SH-SY5Y (cell line): ENCODE data around the gene SYCE3.

Experiments used
- GATA2 ChIP-seq: IDR thresholded peaks from 2 replicates; pipeline ENCODE4 v1.6.1; 2011; ENCODE audit warnings: mild to moderate bottlenecking, low read depth, low read length
- GATA3 ChIP-seq: IDR thresholded peaks from 2 replicates; pipeline ENCODE4 v1.6.1; 2011; ENCODE audit warnings: low read depth, mild to moderate bottlenecking, low read length, moderate library complexity

Gene SYCE3

DNA sequence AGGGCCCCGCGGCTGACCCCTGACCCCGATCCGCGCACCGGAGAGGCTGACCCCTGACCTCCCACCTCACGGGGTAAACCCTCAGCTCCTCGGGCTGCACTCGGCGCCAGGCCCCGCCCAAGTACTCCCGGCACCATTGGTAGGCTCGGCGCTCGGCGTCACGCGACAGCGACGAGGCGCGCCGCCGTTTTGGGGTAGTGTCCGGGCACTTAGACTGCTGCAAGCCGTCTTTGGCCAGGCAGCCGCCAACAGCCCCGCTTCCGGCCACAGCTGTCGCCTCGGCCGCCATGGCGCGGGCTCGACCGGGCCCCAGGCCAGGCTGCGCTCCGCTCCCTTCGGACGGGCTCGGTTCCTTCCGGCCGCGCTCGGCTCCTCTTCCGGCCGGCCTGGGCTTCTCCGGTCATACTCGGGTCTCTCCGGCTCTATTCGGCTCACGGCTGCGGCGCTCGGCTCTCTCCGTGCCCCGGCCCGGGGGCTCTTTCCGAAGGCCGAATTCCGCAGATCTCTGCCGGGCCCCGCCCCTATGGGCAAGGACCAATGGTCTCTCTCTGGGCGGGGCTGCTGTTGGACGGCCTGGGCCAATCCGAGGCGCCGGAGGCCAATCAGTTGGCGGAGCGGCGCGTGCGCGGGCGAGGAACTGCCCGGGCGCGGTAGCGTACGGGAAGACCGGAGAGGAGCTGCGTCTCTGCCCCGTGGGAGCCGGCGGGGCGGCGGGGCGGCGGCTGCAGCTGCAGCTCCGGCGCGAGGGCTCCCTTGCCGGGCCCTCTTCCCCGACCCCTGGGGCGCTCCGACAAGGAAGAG is 20.0 kb upstream of the SYCE3 start, which contains the start of gene CHKB:
TSS of gene CHKB (minus strand) at position 357 of the 801 bp plus-strand sequence. CDS start at position 289, 68 bp downstream.
- TF ChIP-seq GATA2, result no peak
- TF ChIP-seq GATA3, result no peak

- TF ChIP-seq GATA3, result no peak
These were observed 19.3 kb upstream of the SYCE3 start for GRCh38 chr22:50581950-50582492.

- no peak for TF ChIP-seq GATA2
- TF ChIP-seq GATA3, result no peak
These were observed 18.6 kb upstream of the SYCE3 start for GRCh38 chr22:50581031-50581949.

- no peak for TF ChIP-seq GATA2
- no peak for TF ChIP-seq GATA3
These were observed 17.0 kb upstream of the SYCE3 start for GRCh38 chr22:50579752-50580151.

DNA sequence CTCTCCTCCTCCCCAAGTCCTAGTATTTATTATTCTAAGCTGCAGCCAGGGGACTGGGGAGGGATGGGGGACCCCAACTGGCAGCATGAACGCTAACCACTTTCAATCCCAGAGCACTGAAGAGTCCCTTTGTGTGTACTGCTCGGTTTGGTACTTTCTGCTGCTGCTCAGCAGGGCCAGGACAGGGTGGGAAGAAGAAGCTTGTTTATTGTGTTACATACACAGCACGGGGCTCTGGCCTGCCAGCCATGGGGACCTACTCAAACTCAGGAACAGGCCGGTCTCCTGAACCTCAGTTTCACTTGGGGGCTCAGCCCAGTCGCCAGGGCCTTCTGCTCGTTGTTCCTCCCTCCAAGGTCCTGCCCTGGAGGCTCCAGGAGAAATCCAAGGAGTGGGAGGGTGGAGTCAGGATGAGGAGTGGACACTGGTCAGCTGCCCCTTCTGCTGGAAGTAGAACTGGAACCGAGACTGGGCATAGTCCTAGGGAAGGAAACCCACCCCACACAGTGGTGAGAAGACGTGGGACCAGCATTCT is 16.1 kb upstream of the SYCE3 start:
- TF ChIP-seq GATA2 (no peak), GATA3 (no peak)

DNA sequence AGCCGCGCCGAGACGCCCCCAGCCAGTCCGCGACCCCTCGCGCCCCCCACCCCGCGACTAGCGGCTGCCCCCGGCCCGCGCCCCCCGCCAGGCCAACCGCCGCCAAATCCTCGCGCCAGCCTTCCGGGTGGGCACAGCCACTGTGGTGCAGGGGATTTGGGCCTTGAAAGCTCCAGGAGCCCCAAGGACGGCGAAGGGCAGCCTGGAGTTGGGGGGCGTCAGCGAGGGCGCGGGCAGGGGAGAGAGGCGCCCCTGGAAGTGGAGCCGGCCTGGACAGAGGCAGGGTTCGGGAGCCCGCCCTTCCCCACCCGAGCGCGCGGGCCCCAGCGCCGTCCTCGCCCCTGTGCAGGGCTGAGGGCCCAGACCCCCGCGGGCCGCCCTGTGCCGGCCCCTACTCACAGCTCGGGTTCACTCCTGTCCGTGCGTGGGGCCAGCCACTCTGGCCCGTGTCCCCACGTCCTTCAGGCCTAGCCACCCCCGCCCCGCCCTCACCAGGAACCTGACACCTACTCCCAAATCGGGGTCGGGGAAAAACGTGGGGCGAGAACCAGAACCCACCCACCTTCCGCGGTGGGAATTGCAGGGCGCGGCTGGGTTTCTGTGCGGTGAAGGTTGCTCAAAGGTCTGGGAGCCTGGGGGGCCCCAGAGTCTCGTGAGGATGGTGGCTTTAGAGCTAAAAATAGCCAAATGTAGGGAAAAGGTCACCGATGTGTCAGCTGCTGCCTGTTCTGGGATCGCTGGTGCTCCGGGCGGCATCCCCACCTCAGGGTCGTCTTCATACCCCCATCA is 15.5 kb upstream of the SYCE3 start, which contains the start of gene CPT1B:
TSS of gene CPT1B (minus strand) at position 441 of the 789 bp plus-strand sequence. CDS start 512 bp downstream, outside the sequence.
- TF ChIP-seq GATA2, result no peak
- TF ChIP-seq GATA3, result no peak

DNA sequence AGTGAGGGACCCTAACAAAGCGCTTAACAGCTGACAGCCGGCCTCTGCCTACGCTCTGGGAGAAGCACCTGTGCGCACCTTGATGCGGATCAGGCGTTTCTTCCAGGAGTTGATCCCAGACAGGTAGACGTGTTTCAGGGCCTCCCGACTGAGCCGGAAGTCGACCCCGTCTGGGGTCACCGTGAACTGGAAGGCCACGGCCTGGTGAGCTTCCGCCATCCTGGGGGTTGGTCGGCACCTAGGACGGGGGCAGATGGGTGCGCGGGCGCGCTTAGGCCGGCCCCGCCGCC is 14.9 kb upstream of the SYCE3 start:
- TF ChIP-seq GATA3 (no peak), GATA2 (no peak)

- TF ChIP-seq GATA3 (no peak), GATA2 (no peak)
These were observed 14.3 kb upstream of the SYCE3 start for GRCh38 chr22:50576806-50577696.

GRCh38 chr22:50576070-50576469 is 13.4 kb upstream of the SYCE3 start:
- TF ChIP-seq GATA3 (no peak), GATA2 (no peak)

GRCh38 chr22:50575426-50575941 is 12.8 kb upstream of the SYCE3 start:
- no peak for TF ChIP-seq GATA2
- no peak for TF ChIP-seq GATA3

GRCh38 chr22:50574383-50574755 is 11.7 kb upstream of the SYCE3 start:
- TF ChIP-seq GATA3, result no peak
- TF ChIP-seq GATA2, result no peak
